Measurements from ENCODE around the gene SRL. TPM values are rescaled to one million over a fixed set of nuclear protein-coding genes. Genes with fewer than 3 reads are reported as not detected.
A peak's percentile ranks its signal among the peaks of the same experiment; 100 is the strongest.

SRL gene
- total and polyA plus RNA-seq, 2 of the 13 experiments (the other 11 are each of a cell fraction or from before 2014, with no cell fraction given): 0.05 TPM; not detected in 1

DNA sequence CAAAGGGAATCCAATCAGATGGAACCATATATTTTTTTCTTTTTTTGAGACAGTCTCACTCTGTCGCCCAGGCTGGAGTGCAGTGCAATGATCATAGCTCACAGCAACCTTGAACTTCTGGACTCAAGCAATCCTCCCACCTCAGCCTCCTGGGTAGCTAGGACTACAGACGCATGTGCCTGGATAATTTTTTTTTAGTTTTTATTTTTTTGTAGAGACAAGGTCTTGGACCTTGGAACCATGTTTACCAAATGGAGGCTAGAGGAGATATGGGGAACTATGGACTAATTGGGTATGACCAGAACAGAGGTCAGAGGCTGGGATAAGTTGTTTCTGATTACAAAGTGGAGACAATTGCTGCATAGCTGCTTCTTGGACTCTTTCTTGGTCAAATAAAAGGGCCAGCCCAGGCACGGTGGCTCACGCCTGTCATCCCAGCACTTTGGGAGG lies 84.5 kb downstream of the SRL start (continued):
- peak; percentile 65 for TF ChIP-seq HNF4G (IDR thresholded peaks at IDR 0.05; ENCODE audit: borderline replicate concordance, low read depth, low read length)
- TF ChIP-seq HNF4G (CRISPR knock-in tag; IDR thresholded peaks at IDR 0.05; ENCODE audit: borderline replicate concordance, low read depth): peak; percentile 73; the same call in 1 of the 2 replicates
- no peak for TF ChIP-seq ZNF577 (CRISPR knock-in tag; IDR thresholded peaks at IDR 0.05; ENCODE audit: borderline replicate concordance, low read depth)
- TF ChIP-seq SRY (CRISPR knock-in tag; IDR thresholded peaks at IDR 0.05): no peak
- TF ChIP-seq, protein P1, sequence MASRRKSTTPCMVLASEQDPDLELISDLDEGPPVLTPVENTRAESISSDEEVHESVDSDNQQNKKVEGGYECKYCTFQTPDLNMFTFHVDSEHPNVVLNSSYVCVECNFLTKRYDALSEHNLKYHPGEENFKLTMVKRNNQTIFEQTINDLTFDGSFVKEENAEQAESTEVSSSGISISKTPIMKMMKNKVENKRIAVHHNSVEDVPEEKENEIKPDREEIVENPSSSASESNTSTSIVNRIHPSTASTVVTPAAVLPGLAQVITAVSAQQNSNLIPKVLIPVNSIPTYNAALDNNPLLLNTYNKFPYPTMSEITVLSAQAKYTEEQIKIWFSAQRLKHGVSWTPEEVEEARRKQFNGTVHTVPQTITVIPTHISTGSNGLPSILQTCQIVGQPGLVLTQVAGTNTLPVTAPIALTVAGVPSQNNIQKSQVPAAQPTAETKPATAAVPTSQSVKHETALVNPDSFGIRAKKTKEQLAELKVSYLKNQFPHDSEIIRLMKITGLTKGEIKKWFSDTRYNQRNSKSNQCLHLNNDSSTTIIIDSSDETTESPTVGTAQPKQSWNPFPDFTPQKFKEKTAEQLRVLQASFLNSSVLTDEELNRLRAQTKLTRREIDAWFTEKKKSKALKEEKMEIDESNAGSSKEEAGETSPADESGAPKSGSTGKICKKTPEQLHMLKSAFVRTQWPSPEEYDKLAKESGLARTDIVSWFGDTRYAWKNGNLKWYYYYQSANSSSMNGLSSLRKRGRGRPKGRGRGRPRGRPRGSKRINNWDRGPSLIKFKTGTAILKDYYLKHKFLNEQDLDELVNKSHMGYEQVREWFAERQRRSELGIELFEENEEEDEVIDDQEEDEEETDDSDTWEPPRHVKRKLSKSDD (CRISPR knock-in tag; IDR thresholded peaks at IDR 0.05; ENCODE audit: low read depth): no peak
- TF ChIP-seq ZNF367 (CRISPR knock-in tag; IDR thresholded peaks at IDR 0.05; ENCODE audit: borderline replicate concordance): no peak
- TF ChIP-seq, protein P2, sequence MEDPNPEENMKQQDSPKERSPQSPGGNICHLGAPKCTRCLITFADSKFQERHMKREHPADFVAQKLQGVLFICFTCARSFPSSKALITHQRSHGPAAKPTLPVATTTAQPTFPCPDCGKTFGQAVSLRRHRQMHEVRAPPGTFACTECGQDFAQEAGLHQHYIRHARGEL (CRISPR knock-in tag; IDR thresholded peaks at IDR 0.05): no peak
- TF ChIP-seq ZNF720 (CRISPR knock-in tag; IDR thresholded peaks at IDR 0.05): no peak
- no peak for TF ChIP-seq PAX8 (CRISPR knock-in tag; IDR thresholded peaks at IDR 0.05; ENCODE audit: borderline replicate concordance)
- no peak for TF ChIP-seq POLR2AphosphoS2 (IDR thresholded peaks at IDR 0.05; ENCODE audit: low read depth, low read length)
- TF ChIP-seq, protein P3, sequence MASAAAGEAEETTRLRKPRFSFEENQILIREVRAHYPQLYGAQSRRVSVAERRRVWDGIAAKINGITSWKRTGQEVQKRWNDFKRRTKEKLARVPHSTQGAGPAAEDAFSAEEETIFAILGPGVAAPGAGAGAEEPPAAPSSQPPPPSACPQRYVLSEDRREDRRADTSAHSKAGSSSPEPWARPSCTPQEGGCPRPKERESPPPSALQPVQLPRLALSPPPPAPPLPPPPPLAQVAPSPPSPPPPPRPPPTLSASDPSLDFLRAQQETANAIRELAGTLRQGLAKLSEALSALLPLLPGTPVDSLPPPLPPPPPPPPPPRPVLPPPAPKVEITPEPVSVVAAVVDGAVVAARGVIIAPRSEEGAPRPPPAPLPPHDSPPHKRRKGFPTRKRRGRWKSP (CRISPR knock-in tag; IDR thresholded peaks at IDR 0.05): no peak
- TF ChIP-seq ZNF530 (CRISPR knock-in tag; IDR thresholded peaks at IDR 0.05; ENCODE audit: low read depth): no peak
- TF ChIP-seq, protein P4, sequence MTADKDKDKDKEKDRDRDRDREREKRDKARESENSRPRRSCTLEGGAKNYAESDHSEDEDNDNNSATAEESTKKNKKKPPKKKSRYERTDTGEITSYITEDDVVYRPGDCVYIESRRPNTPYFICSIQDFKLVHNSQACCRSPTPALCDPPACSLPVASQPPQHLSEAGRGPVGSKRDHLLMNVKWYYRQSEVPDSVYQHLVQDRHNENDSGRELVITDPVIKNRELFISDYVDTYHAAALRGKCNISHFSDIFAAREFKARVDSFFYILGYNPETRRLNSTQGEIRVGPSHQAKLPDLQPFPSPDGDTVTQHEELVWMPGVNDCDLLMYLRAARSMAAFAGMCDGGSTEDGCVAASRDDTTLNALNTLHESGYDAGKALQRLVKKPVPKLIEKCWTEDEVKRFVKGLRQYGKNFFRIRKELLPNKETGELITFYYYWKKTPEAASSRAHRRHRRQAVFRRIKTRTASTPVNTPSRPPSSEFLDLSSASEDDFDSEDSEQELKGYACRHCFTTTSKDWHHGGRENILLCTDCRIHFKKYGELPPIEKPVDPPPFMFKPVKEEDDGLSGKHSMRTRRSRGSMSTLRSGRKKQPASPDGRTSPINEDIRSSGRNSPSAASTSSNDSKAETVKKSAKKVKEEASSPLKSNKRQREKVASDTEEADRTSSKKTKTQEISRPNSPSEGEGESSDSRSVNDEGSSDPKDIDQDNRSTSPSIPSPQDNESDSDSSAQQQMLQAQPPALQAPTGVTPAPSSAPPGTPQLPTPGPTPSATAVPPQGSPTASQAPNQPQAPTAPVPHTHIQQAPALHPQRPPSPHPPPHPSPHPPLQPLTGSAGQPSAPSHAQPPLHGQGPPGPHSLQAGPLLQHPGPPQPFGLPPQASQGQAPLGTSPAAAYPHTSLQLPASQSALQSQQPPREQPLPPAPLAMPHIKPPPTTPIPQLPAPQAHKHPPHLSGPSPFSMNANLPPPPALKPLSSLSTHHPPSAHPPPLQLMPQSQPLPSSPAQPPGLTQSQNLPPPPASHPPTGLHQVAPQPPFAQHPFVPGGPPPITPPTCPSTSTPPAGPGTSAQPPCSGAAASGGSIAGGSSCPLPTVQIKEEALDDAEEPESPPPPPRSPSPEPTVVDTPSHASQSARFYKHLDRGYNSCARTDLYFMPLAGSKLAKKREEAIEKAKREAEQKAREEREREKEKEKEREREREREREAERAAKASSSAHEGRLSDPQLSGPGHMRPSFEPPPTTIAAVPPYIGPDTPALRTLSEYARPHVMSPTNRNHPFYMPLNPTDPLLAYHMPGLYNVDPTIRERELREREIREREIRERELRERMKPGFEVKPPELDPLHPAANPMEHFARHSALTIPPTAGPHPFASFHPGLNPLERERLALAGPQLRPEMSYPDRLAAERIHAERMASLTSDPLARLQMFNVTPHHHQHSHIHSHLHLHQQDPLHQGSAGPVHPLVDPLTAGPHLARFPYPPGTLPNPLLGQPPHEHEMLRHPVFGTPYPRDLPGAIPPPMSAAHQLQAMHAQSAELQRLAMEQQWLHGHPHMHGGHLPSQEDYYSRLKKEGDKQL (CRISPR knock-in tag; IDR thresholded peaks at IDR 0.05; ENCODE audit: low read depth): no peak
- no peak for TF ChIP-seq ZNF232 (CRISPR knock-in tag; IDR thresholded peaks at IDR 0.05; ENCODE audit: borderline replicate concordance)
- no peak for TF ChIP-seq ARNTL (CRISPR knock-in tag; IDR thresholded peaks at IDR 0.05)
- 0 out of 2 replicates have a peak, but pooled peaks have one; percentile 36 for TF ChIP-seq KAT7 (CRISPR knock-in tag; IDR thresholded peaks at IDR 0.05; ENCODE audit: borderline replicate concordance)
- TF ChIP-seq ZNF598 (CRISPR knock-in tag; IDR thresholded peaks at IDR 0.05; ENCODE audit: borderline replicate concordance): no peak
- TF ChIP-seq SP5 (CRISPR knock-in tag; IDR thresholded peaks at IDR 0.05; ENCODE audit: borderline replicate concordance, low read depth): 0 out of 2 replicates have a peak, but pooled peaks have one; percentile 33

Data from HepG2 (cell line).